GM10266 (cell line): ENCODE data around the gene GGT6.

Experiments
- DNase-seq: peaks from one replicate; pipeline ENCODE4 v3.0.0; 2012; ENCODE audit errors: extremely low spot score
- TF ChIP-seq, protein P1 (sequence below): IDR thresholded peaks from 2 replicates; pipeline ENCODE4 v1.5.1; 2012; ENCODE audit warnings: mild to moderate bottlenecking, low read depth; ENCODE audit not compliant: control insufficient read depth, insufficient read depth; ENCODE audit errors: missing control alignments

The GGT6 gene

DNA sequence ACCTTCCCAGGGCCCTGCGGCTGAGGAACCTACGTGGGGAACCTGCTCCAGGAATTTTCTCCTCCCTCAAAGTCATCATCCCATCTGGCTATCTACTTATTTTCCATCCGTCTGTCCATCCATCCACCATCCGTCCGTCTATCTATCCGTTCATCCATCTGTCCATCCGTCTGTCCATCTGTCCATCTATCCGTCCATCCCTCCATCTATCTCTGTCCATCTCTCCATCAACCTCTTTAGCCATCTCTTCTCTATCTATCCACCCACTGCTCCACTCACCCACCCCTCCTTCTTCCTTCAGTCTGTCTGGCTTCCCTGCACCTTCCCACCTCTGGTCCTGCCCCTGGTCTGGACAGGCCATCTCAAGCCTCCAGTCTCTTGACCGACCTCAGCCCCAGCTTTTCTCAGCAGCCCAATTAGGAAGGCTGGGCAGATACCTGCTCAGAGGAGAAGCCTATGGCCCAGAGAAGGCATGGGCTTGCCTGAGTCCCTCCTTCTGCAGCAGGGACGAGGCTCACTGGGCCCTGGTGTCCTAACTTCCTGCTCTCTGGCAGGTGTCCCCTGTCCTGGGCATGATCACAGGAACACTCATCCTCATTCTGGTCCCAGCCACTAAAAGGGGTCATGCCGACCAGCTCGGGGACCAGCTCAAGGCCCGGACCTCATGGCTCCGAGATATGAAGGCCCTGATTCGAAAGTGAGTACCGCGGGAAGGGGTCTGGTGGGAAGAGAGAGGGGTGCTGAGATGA, 28.2 kb downstream of the GGT6 start:
- DNase-seq = no peak
- TF ChIP-seq, protein P1, sequence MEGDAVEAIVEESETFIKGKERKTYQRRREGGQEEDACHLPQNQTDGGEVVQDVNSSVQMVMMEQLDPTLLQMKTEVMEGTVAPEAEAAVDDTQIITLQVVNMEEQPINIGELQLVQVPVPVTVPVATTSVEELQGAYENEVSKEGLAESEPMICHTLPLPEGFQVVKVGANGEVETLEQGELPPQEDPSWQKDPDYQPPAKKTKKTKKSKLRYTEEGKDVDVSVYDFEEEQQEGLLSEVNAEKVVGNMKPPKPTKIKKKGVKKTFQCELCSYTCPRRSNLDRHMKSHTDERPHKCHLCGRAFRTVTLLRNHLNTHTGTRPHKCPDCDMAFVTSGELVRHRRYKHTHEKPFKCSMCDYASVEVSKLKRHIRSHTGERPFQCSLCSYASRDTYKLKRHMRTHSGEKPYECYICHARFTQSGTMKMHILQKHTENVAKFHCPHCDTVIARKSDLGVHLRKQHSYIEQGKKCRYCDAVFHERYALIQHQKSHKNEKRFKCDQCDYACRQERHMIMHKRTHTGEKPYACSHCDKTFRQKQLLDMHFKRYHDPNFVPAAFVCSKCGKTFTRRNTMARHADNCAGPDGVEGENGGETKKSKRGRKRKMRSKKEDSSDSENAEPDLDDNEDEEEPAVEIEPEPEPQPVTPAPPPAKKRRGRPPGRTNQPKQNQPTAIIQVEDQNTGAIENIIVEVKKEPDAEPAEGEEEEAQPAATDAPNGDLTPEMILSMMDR = no peak

DNA sequence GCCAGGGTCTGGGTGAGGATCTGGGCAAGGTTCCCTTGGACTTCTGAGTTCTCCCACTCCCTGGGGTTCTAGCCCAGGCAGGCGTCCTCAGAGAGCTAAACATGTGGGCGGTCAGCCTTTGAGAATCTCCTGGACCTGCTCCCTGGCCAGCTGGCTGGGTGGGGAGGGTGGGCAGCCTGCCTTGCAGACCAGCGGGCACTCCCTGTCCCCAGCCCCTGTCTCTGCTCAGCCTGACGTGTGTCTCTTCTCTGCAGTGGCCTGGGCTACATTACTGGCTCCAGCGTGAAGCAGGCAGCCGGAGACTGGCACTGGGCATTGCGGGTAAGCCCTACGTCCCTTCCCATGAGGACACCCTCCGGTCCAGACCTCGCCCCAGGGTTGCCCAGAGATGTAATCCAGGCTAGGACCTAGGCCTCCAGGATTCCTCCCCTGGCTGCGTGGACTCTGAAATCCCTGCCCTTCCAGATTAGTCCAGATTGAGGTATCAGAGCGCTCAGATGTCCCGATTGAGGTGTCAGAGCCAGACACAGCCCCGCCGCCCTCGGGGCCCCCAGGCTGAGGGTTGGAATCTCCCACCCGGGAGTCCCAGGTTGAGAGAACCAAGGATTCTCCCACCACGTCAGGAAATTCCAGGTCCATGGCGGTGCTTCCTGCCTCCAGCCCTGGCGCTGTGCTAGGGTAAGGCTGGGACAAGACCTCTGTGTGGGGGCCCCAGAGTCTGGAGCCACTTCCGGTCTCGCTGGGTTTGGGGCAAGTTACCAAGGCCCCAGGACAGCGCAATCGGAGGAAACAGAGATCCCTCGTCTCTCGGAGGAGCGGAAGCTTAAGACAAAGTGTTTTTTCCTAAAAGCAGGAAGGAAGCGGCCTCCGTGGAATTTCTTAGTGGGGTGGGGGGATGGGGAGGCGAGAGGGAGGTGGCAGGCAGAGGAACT, 29.3 kb downstream of the GGT6 start:
- no peak for DNase-seq
- TF ChIP-seq, protein P1 = no peak

DNA sequence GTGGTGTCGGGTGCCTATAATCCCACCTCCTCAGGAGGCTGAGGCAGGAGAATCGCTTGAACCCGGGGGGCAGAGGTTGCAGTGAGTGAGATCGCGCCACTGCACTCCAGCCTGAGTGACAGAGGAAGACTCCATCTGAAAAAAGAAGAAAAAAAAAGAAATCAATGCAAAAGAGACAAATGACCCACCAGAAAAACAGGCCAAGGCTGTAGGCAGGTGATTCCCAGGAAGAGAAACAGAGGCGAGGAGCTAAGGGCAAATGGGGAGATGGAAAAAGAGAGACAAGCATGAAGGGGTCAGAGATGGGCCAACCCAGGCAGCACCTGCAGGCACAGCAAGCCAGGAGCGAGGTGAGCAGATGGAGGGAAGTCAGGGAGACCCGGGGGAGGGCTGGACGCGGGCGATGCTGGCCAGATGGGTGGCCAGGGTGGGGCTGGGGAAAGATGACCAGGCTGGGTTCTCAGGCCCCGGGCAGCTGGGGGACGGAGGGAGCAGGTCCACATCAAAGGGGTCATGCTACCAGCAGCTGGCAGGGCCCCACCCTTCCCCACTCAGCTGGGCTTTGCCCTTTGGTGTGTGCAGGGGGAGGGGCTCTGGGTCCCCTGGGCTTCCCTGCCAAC, 30.7 kb downstream of the GGT6 start:
- TF ChIP-seq, protein P1 = no peak

DNA sequence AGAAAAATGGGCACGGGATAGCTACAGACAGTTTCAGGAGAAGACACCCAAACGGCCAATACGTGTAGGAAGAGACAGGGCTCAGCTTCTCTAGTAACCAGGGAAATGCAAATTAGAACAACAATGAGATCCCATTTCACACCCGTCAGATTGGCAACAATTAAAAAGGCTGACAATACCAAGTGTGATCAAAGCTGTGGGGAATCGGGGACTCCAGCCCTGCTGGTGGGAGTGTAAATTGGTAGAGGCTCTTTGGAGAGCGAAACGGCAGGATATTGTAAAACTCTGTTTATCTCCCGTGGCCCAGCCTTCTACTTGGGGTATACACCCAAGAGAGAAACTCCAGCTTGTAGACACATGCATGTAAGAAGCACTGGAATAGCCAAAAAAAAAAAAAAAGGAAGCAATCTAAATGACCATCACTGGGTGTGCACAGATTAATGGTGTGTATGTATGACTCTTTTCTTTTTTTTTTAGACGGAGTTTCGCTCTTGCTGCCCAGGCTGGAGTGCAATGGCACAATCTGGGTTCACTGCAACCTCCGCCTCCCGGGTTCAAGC, 32.7 kb downstream of the GGT6 start:
- DNase-seq = no peak
- TF ChIP-seq, protein P1 = no peak

More for the DNA sequence above, 30.7 kb downstream of the GGT6 start:
- DNase-seq = no peak

DNA sequence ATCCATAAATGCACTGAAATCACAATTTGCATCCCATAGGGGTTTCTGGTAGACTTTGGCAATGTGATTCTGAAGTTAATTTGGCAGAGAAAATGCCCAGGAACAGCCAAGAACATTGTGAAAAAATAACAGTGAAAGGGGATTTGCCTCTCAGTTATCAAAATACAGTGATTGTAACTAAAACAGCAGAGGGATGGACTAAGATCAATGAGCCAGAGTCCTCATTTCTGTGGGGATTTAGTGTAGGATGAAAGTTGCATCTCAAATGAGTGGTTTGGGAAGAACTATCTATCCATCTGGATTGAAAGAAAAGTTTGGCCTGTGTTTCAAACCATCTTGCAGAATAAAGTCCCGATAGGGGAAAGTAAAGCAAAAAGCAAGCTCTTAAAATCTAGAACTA, 33.2 kb downstream of the GGT6 start:
- DNase-seq = no peak
- TF ChIP-seq, protein P1 = no peak

DNA sequence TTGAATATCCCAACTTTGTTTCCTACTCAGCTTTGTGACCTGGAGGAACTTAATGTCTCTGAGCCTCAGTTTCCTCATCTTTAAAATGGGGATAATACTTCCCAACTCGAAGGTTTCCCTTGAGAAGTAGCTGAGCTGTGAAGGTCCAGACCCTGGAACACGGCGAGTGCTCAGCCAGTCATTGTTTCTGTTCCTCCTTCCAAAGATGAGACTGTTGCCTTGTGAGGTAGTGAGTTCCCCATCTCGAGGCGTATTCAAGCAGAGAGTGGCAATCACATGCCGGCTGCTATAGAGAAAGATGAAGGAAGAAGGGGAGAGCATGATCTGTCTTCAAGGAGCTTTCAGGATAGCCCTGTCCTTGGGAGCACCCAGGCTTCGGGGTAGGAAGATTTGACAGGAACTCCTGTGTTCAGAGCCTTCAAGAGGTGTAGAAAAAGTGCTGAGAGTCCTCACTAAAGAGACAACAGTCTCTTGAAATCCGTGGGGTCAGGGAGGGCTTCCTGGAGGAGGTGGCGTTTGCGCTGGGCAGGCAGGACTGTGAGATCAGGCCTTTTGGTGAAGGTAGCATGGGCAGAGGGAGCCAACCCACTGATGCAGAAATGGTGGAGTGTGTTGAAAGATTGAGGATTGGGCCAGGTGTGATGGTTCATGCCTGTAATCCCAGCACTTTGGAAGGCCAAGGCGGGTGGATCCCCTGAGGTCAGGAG, 34.5 kb downstream of the GGT6 start:
- TF ChIP-seq, protein P1 = no peak

More for the DNA sequence above, 34.5 kb downstream of the GGT6 start:
- no peak for DNase-seq
